ENCODE data around the gene CEBPG. TPM values are rescaled to one million over a fixed set of nuclear protein-coding genes. Genes with fewer than 3 reads are reported as not detected.

Gene CEBPG
- total and polyA plus RNA-seq, 9 of the 15 experiments (the other 6 are each of a cell fraction or from before 2014, with no cell fraction given), result 9.5 to 34.9 (median 30.9) TPM

DNA sequence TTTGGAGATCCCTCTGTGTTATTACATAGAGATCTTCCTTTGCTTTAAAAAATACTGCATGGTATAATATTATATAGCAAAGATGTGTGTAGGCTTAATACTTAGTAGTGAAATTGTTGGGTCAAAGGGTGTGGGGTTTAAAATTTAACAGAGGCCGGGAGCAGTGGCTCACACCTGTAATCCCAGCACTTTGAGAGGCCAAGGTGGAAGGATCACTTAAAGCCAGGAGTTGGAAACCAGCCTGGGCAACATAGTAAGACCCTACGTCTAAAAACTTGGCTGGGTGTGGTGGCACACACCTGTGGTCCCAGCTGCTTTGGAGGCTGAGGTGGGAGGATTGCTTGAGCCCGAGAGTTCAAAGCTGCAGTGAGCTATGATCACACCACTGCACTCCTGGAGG, 48.9 kb upstream of the CEBPG start:
- CTCF ChIA-PET (ENCODE audit: low intra/inter-chr PET ratio), result no interaction called here
- no peaks in the 10 kb centered on the region for H3K79me2 ChIP-seq (ENCODE audit: control insufficient read depth, insufficient read depth, low read length)
- H3K4me1 ChIP-seq (replicated peaks in 1 of 2; ENCODE audit: control insufficient read depth in 2 of 2, insufficient read depth in 2 of 2, low read length in 2 of 2), result no peaks in the 10 kb centered on the region
- intact Hi-C loops (cut with micrococcal nuclease), result no loop called here
- H3K9me1 ChIP-seq (ENCODE audit: control insufficient read depth, insufficient read depth, low read length), result no peaks in the 10 kb centered on the region
- no peaks in the 10 kb centered on the region for H3K36me3 ChIP-seq (ENCODE audit: control insufficient read depth, insufficient read depth, low read length)
- no peak overlapping the region for H3K9ac ChIP-seq (ENCODE audit: insufficient read depth in 1 of 2, low read depth in 2 of 2, low read length in 2 of 2)
- H3K4me2 ChIP-seq (ENCODE audit: insufficient read depth, low read length), result no peak overlapping the region
- no peak overlapping the region for H2AFZ ChIP-seq (ENCODE audit: low read depth, low read length)
- TF ChIP-seq, protein P1, sequence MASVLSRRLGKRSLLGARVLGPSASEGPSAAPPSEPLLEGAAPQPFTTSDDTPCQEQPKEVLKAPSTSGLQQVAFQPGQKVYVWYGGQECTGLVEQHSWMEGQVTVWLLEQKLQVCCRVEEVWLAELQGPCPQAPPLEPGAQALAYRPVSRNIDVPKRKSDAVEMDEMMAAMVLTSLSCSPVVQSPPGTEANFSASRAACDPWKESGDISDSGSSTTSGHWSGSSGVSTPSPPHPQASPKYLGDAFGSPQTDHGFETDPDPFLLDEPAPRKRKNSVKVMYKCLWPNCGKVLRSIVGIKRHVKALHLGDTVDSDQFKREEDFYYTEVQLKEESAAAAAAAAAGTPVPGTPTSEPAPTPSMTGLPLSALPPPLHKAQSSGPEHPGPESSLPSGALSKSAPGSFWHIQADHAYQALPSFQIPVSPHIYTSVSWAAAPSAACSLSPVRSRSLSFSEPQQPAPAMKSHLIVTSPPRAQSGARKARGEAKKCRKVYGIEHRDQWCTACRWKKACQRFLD (CRISPR knock-in tag; IDR thresholded peaks at IDR 0.05), result no peak
- TF ChIP-seq ZMIZ1 (IDR thresholded peaks at IDR 0.05; ENCODE audit: low read depth in 2 of 2, low read length in 2 of 2) (no peak), SMARCB1 (IDR thresholded peaks at IDR 0.05; ENCODE audit: insufficient read length, low read depth) (no peak), GTF2F1 (IDR thresholded peaks at IDR 0.05; ENCODE audit: low read depth, low read length) (no peak), SMARCA4 (IDR thresholded peaks at IDR 0.05) (no peak), ZNF57 (CRISPR knock-in tag; IDR thresholded peaks at IDR 0.05) (no peak), NFXL1 (CRISPR knock-in tag; IDR thresholded peaks at IDR 0.05) (no peak), ELF1 (tag; IDR thresholded peaks at IDR 0.05) (no peak), HDAC8 (tag; IDR thresholded peaks at IDR 0.05) (no peak), HMG20B (CRISPR knock-in tag; IDR thresholded peaks at IDR 0.05) (no peak), HLTF (IDR thresholded peaks at IDR 0.05) (no peak), ZNF785 (CRISPR knock-in tag; IDR thresholded peaks at IDR 0.05) (no peak), CHD2 (IDR thresholded peaks at IDR 0.05; ENCODE audit: low read depth, low read length) (no peak), PTRF (tag; IDR thresholded peaks at IDR 0.05) (no peak), POLR2G (IDR thresholded peaks at IDR 0.05; ENCODE audit: low read depth, low read length) (no peak)
- DNase-seq (ENCODE audit: extremely low read depth in 1 of 4, low spot score in 3 of 4), result no peak
- H3K27ac ChIP-seq (ENCODE audit: extremely low read depth, low read depth, low read length), result no peak overlapping the region
- H3K9me3 ChIP-seq (replicated peaks; ENCODE audit: control insufficient read depth, insufficient read depth, low read depth, low read length), result no peaks in the 10 kb centered on the region
- H3K27me3 ChIP-seq (ENCODE audit: control insufficient read depth in 2 of 2, insufficient read depth in 2 of 2, low read length in 2 of 2), result peaks cover 5 to 11% of the 10 kb centered on the region in 2 experiments
- no peaks in the 10 kb centered on the region for H4K20me1 ChIP-seq (replicated peaks; ENCODE audit: control insufficient read depth, insufficient read depth, low read length)
- 0% methylated on average over 3 of the region's 3 CpGs for WGBS (ENCODE audit: insufficient coverage, low coverage, missing lambda C conversion rate)
- H3K4me3 ChIP-seq, result no peak overlapping the region
- FAIRE-seq, result no peak
- in situ Hi-C loops (cut with MboI), result no loop called here
- BruUV-seq (replicated peaks), result no TSS peak
- POLR2A ChIA-PET, result interaction anchor here (1.0 to 1.5 kb wide), 2 partner anchors 10 to 50 kb away, joined by 3 to 5 read pairs; no protein-coding TSS in a partner anchor
- no peak for ATAC-seq

Data from K562 (cell line).